Large intestine (tissue), 3 donors: ENCODE measurements around the gene GNL2. TPM values are rescaled to one million over a fixed set of nuclear protein-coding genes. Genes with fewer than 3 reads are reported as not detected.
"Not testable (repeated sequence)": the region's sequence is repeated elsewhere in the genome, so short reads cannot be mapped to it uniquely, and the experiment has no call there.

Source experiments
- DNase-seq, 2 donors: peaks; one replicate each; pipeline versions ENCODE4 v3.0.0 to v3.0.0-alpha.2; 2013
- H3K27ac ChIP-seq: one replicate; pipeline ENCODE4 v1.5.1; 2013; ENCODE audit warnings: low read length
- H3K27me3 ChIP-seq: 2 replicates; pipeline ENCODE4 v1.6.1; 2013; ENCODE audit warnings: low read length; ENCODE audit not compliant: control insufficient read depth, insufficient read depth
- H3K36me3 ChIP-seq: 2 replicates; pipeline ENCODE4 v1.6.1; 2013; ENCODE audit warnings: low read length; ENCODE audit not compliant: control insufficient read depth, insufficient read depth
- H3K4me1 ChIP-seq: one replicate; pipeline ENCODE4 v1.6.1; 2013; ENCODE audit warnings: low read length; ENCODE audit not compliant: control insufficient read depth, insufficient read depth
- H3K4me3 ChIP-seq: one replicate; pipeline ENCODE4 v1.5.1; 2013; ENCODE audit warnings: low read length
- H3K9me3 ChIP-seq: one replicate; pipeline ENCODE4 v1.6.1; 2013; ENCODE audit warnings: mild to moderate bottlenecking, low read depth, low read length, moderate library complexity; ENCODE audit not compliant: control insufficient read depth
- WGBS: methylation state at CpG from one replicate; pipeline ENCODE4 v1.1.5; 2013; ENCODE audit warnings: low lambda C conversion rate; ENCODE audit not compliant: insufficient coverage; 5-methylcytosine and 5-hydroxymethylcytosine counted together
- polyA plus RNA-seq: library from polyadenylated mRNA; unstranded; fragments of 120-200 nt; gene quantifications from one replicate; pipeline ENCODE4 v1.2.1, GENCODE V29; 2013

Gene GNL2
- polyA plus RNA-seq, 1 donor = 56.9 TPM

DNA sequence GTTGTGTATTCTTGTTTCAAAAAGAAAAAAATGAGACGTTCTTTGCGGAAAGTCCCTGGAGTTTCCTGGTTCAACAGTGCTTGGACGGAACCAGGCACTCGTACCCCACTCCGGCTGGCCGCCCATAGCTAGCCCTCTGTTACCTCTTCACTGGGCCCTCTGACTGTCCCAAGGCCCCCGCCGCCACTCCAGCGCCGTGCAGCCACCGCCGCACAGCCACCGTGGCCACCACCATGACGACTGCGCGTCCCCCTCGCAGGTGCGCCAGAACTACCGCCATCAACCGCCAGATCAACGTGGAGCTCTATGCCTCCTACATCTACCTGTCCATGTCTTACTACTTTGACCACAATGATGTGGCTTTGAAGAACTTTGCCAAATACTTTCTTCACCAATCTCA, 51.2 kb downstream of the GNL2 start:
- Histone ChIP-seq H3K27me3 (no peaks in the 10 kb centered on the region), H3K36me3 (peaks cover 48% of the 10 kb centered on the region), H3K4me3 (no peak overlapping the region), H3K9me3 (no peaks in the 10 kb centered on the region), H3K4me1 (no peaks in the 10 kb centered on the region), H3K27ac (no peak overlapping the region)
- no peak for DNase-seq
- 100% methylated on average over 1 of the region's 21 CpGs for WGBS

DNA sequence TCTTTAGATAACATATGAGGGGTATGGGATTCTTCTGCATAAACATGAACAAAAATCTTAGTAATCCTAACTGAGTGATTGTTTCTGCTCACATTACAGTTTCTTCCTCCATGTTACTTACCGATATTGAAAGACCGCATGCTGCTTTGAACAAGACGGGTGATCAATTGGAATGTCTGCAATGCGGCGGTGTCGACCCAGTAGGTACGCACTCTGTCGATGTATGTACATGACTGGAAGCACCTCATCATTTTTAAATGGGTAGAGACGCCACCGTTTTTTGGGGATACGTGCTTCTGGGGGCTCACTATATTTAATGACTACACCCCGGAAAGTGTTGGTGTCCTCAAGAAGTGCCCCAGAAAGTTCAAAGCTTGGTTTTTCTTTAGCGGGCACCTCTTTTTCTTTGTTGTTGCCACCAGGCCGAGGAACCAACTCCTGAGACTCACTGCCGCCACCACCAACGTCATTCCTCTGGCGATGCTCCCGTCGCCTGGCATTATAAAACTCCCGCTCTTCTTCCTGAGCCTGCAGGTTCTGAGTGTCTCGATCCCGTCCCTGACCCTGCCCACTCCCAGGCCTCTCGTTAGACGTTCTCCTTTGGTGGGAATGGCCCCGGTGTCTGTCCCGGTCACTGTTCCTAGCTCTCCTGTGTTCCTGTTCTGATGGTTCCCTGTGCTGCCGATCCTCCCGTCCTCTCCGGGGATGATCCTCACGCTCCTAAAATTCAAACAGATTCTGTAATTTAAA, 55.5 kb downstream of the GNL2 start:
- 100% methylated on average over 1 of the region's 30 CpGs for WGBS
- no peak overlapping the region for H3K4me3 ChIP-seq
- H3K27me3 ChIP-seq = no peaks in the 10 kb centered on the region
- no peak for DNase-seq
- peaks cover 58% of the 10 kb centered on the region for H3K36me3 ChIP-seq
- H3K27ac ChIP-seq = no peak overlapping the region
- H3K9me3 ChIP-seq = no peaks in the 10 kb centered on the region
- no peaks in the 10 kb centered on the region for H3K4me1 ChIP-seq

DNA sequence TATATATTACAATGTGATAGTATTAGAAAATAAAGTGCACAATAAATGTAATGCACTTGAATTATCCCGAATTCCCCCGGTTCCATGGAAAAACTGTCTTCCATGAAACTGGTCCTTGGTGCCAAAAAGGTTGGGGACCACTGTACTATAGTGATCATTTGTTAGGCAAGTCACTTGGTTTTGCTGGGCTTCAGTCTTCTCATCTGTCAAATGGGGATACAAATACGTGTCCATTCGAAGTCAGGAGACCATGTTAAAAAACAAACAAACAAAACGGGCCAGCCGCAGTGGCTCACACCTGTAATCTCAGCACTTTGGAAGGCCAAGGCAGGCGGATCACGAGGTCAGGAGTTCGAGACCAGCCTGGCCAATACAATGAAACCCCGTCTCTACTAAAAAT, 56.6 kb downstream of the GNL2 start:
- H3K9me3 ChIP-seq, H3K4me3 ChIP-seq, DNase-seq, H3K27ac ChIP-seq, H3K27me3 ChIP-seq, H3K4me1 ChIP-seq: not testable (repeated sequence)
- peaks cover 49% of the 10 kb centered on the region for H3K36me3 ChIP-seq
- WGBS = 100% methylated on average over 1 of the region's 10 CpGs

DNA sequence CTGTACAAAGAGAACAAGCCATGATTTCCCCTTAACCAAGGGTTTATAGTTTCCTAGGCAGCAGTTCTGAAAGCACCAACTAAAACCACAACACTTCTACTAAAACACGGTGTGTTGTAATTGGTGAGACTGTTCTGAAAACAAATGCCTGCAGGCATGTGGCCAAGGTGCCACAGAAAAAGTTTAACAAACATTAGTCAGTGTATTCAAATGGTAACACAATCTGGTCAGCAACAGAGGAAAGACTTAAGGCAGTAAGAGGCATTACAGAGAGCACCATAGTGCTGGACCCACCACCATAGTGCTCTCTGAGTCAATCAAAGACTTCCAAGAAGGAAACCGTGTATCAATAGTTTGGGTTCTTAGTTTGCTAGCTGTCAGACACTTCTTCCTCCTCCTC, 58.4 kb downstream of the GNL2 start:
- H3K4me1 ChIP-seq = no peaks in the 10 kb centered on the region
- no peak for DNase-seq
- no CpG with 5 or more reads among the region's 2 CpGs for WGBS
- no peak overlapping the region for H3K4me3 ChIP-seq
- H3K27ac ChIP-seq = no peak overlapping the region
- H3K36me3 ChIP-seq = peaks cover 47% of the 10 kb centered on the region
- H3K9me3 ChIP-seq = no peaks in the 10 kb centered on the region
- H3K27me3 ChIP-seq = no peaks in the 10 kb centered on the region

DNA sequence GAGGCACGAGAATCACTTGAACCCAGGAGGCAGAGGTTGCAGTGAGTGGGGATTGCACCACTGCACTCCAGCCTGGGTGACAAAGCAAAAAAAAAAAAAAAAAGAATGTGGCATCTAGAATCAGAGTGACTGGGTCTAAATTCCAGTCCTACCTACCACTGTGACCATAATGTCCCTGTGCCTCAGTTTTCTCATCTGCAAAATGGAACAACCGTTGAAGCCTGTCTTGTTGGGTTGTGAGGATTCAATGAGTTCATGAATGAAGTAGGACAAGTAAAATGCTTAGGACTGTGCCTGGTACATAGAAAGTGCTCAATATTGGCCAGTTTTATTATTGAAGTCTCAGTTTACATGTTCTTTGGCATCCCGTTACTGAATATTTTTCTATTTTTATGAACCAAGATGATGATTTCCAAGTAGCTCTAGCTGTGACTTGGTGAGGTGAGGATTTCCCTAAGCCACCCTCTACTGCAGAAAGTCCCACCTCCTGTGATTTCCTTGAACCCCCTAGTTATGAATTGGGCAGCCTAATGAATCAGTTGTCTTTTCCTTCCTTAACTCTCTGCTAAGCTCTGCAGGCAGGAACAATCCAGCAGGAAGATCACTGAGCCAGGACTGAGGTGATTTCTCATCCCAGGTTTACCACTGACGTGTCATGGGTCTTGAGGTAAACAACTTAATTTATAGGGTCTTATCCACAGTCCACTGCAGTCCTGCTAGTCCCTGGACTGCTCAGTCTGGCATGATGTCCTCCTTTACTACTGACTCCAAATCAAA, 62.2 kb downstream of the GNL2 start:
- Histone ChIP-seq H3K4me3 (no peak overlapping the region), H3K27me3 (no peaks in the 10 kb centered on the region), H3K36me3 (peaks cover 23% of the 10 kb centered on the region), H3K4me1 (no peaks in the 10 kb centered on the region), H3K27ac (no peak overlapping the region), H3K9me3 (no peaks in the 10 kb centered on the region)
- no peak for DNase-seq
- 60% methylated on average over 1 of the region's 4 CpGs for WGBS

DNA sequence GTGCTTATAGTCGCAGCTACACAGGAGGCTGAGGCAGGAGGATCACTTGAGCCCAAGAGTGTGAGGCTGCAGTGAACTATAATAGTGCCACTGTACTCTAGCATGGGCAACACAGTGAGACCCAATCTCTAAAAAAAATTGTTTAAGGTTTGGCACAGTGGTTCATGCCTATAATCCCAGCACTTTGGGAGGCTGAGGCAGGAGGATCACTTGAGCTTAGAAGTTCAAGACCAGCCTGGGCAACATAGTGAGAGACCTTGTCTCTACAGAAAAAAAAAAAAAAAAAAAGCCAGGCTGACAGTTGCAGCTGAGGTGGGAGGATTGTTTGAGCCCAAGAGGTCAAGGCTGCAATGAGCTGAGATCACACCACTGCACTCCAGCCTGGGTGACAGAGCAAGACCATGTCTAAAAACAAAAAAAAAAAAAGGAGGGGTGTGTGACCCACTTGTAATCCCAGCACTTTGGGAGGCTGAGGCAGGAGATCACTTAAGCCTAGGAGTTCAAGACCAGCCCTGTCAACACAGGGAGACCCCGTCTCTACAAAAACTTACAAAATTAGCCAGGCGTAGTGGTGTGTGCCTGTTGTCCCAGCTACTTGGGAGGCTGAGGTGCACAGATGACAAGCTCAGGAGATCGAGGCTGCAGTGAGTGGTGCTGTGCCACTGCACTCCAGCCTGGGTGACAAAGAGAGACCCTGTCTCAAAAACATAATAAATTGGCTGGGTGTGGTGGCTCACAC, 63.1 kb downstream of the GNL2 start:
- not testable (repeated sequence) for H3K4me3 ChIP-seq, H3K27me3 ChIP-seq, DNase-seq, H3K9me3 ChIP-seq, H3K27ac ChIP-seq, H3K4me1 ChIP-seq
- no CpG with 5 or more reads among the region's 4 CpGs for WGBS
- peaks cover 18% of the 10 kb centered on the region for H3K36me3 ChIP-seq

DNA sequence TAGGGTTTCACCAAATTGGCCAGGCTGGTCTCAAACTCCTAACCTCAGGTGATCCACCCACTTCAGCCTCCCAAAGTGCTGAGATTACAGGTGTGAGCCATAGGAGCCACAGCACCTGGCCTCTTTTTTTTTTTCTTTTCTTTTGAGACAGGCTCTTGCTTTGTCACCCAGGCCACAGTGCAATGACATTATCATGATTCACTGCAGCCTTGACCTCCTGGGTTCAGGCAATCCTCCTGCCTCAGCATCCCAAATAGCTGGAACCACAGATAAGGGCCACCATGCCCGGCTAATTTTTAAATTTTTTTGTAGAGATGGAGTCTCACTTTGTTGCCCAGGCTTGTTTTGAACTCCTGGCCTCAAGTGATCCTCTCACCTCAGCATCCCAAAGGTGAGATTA, 65.8 kb downstream of the GNL2 start:
- DNase-seq, H3K36me3 ChIP-seq, H3K4me3 ChIP-seq, H3K27me3 ChIP-seq, H3K27ac ChIP-seq, H3K4me1 ChIP-seq, H3K9me3 ChIP-seq: not testable (repeated sequence)
- no CpG with 5 or more reads among the region's 1 CpG for WGBS

DNA sequence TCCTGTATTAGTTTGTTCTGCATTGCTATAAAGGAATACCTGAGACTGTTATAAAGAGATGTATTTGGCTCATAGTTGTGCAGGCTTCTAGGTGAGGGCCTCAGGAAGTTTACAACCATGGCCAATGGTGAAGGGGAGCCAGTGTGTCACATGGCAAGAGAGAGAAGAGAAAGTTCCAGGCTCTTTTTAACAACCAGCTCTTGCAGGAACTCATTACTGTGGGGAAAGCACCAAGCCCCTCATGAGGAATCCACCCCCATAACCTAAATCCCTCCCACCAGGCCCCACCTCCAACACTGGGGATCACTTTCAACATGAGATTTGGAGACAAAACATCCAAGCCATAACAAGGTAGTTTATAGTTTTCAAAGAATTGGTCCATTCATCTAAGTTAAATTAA, 76.1 kb downstream of the GNL2 start:
- H3K4me1 ChIP-seq = peaks cover 5% of the 10 kb centered on the region
- H3K4me3 ChIP-seq = no peak overlapping the region
- no peak for DNase-seq
- no peak overlapping the region for H3K27ac ChIP-seq
- H3K9me3 ChIP-seq = no peaks in the 10 kb centered on the region
- H3K36me3 ChIP-seq = no peaks in the 10 kb centered on the region
- no peaks in the 10 kb centered on the region for H3K27me3 ChIP-seq

DNA sequence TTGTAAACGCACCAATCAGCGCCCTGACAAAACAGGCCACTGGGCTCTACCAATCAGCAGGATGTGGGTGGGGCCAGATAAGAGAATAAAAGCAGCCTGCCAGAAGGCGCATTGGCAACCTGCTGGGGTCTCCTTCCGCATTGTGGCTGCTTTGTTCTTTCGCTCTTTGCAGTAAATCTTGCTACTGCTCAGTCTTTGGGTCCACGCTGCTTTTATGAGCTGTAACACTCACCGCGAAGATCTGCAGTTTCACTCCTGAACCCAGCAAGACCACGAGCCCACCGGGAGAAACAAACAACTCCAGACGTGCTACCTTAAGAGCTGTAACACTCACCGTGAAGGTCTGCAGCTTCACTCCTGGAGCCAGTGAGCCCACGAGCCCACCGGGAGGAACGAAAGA, 76.8 kb downstream of the GNL2 start:
- H3K36me3 ChIP-seq, H3K4me3 ChIP-seq, H3K27ac ChIP-seq, H3K4me1 ChIP-seq, H3K27me3 ChIP-seq, DNase-seq, H3K9me3 ChIP-seq: not testable (repeated sequence)
- WGBS = 100% methylated on average over 1 of the region's 15 CpGs

DNA sequence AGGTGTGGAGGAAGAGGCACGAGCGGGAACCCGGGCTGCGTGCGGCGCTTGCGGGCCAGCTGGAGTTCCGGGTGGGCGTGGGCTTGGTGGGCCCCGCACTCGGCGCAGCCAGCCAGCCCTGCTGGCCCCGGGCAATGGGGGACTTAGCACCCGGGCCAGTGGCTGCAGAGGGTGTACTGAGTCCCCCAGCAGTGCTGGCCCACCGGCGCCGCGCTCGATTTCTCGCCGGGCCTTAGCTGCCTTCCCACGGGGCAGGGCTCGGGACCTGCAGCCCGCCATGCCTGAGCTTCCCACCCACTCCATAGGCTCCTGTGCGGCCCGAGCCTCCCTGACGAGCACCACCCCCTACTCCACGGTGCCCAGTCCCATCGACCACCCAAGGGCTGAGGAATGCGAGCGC, 77.5 kb downstream of the GNL2 start:
- WGBS = no CpG with 5 or more reads among the region's 31 CpGs
- not testable (repeated sequence) for H3K27ac ChIP-seq, H3K9me3 ChIP-seq, H3K36me3 ChIP-seq, DNase-seq, H3K4me3 ChIP-seq, H3K27me3 ChIP-seq
- peaks cover 12% of the 10 kb centered on the region for H3K4me1 ChIP-seq
